Neural progenitor cell (in vitro differentiated cells): Measurements from ENCODE around the gene PSMB5. TPM values are rescaled to one million over a fixed set of nuclear protein-coding genes. Genes with fewer than 3 reads are reported as not detected.

Experiments used
- DNase-seq: peaks from one replicate; pipeline ENCODE4 v3.0.0-alpha.2; 2016; ENCODE audit warnings: low spot score
- H2AFZ ChIP-seq: fragments of 200-600 bp; sonication (generic); replicated peaks from 2 replicates; pipeline ENCODE4 v1.6.1; 2016; ENCODE audit warnings: antibody characterized with exemption
- H3F3A ChIP-seq: fragments of 200-600 bp; sonication (generic); 2 replicates; pipeline ENCODE4 v1.6.1; 2016; ENCODE audit warnings: antibody characterized with exemption, low read depth
- H3K27ac ChIP-seq: fragments of 200-600 bp; sonication (generic); 2 replicates; pipeline ENCODE4 v1.5.1; 2016; ENCODE audit warnings: mild to moderate bottlenecking
- H3K27me3 ChIP-seq: fragments of 200-600 bp; sonication (generic); 2 replicates; pipeline ENCODE4 v1.6.1; 2016; ENCODE audit warnings: mild to moderate bottlenecking, moderate library complexity
- H3K36me3 ChIP-seq: fragments of 200-600 bp; sonication (generic); 2 replicates; pipeline ENCODE4 v1.5.1; 2016
- H3K4me1 ChIP-seq: fragments of 200-600 bp; sonication (generic); 2 replicates; pipeline ENCODE4 v1.6.1; 2016; ENCODE audit warnings: mixed run types
- H3K4me2 ChIP-seq: fragments of 200-600 bp; sonication (generic); 2 replicates; pipeline ENCODE4 v1.6.1; 2016
- H3K4me3 ChIP-seq: fragments of 200-600 bp; sonication (generic); 2 replicates; pipeline ENCODE4 v1.5.1; 2016
- H3K79me2 ChIP-seq: fragments of 200-600 bp; sonication (generic); 2 replicates; pipeline ENCODE4 v1.6.1; 2016; ENCODE audit warnings: low read depth
- H3K9ac ChIP-seq: fragments of 200-600 bp; sonication (generic); 2 replicates; pipeline ENCODE4 v1.6.1; 2016
- H3K9me3 ChIP-seq: fragments of 200-600 bp; sonication (generic); 2 replicates; pipeline ENCODE4 v1.5.1; 2016; ENCODE audit warnings: low read depth
- H4K20me1 ChIP-seq: fragments of 200-600 bp; sonication (generic); 2 replicates; pipeline ENCODE4 v1.6.1; 2016; ENCODE audit warnings: low read depth
- H3K27ac Mint-ChIP-seq: 3 replicates; pipeline ENCODE4 v1.8.0; 2021; ENCODE audit warnings: mixed read lengths
- H3K27me3 Mint-ChIP-seq: 2 replicates; pipeline ENCODE4 v1.8.0; 2022; ENCODE audit warnings: low read depth, mild to moderate bottlenecking, inconsistent platforms, moderate library complexity, mixed read lengths; ENCODE audit not compliant: insufficient read depth
- H3K36me3 Mint-ChIP-seq: 3 replicates; pipeline ENCODE4 v1.8.0; 2021; ENCODE audit warnings: mixed read lengths
- H3K4me1 Mint-ChIP-seq: 3 replicates; pipeline ENCODE4 v1.8.0; 2021; ENCODE audit warnings: mixed read lengths
- H3K4me3 Mint-ChIP-seq: 3 replicates; pipeline ENCODE4 v1.8.0; 2021; ENCODE audit warnings: mild to moderate bottlenecking, moderate library complexity, mixed read lengths
- H3K9me3 Mint-ChIP-seq: 3 replicates; pipeline ENCODE4 v1.8.0; 2020; ENCODE audit warnings: mixed read lengths
- CTCF ChIP-seq: fragments of 200-600 bp; sonication (generic); IDR thresholded peaks from 2 replicates; pipeline ENCODE4 v1.5.1; 2017; ENCODE audit warnings: antibody characterized with exemption, mild to moderate bottlenecking
- EZH2 ChIP-seq: fragments of 200-600 bp; sonication (generic); IDR thresholded peaks from 2 replicates; pipeline ENCODE4 v1.6.1; 2017; ENCODE audit warnings: antibody characterized with exemption, mild to moderate bottlenecking, moderate library complexity
- EZH2phosphoT487 ChIP-seq: fragments of 200-600 bp; sonication (generic); IDR thresholded peaks from 2 replicates; pipeline ENCODE4 v1.6.1; 2017; ENCODE audit warnings: antibody characterized with exemption
- total RNA-seq: library from RNA; depleted of rRNA; stranded (reverse); fragments of >200 nt; gene quantifications from 2 replicates; pipeline ENCODE4 v1.2.3, GENCODE V29; 2015; ENCODE audit warnings: low replicate concordance

PSMB5 gene
- total RNA-seq, 1 donor from 2014 or later, result 154 TPM

- peak; percentile 34 for DNase-seq
- H3F3A ChIP-seq, result no peaks in the 10 kb centered on the region
- peaks cover 14% of the 10 kb centered on the region for H3K4me1 ChIP-seq
- no peak overlapping the region for H3K27ac ChIP-seq
- Mint-ChIP-seq H3K9me3 (no peaks in the 10 kb centered on the region), H3K27ac (peak overlapping the region; percentile 58), H3K4me1 (peaks cover 13% of the 10 kb centered on the region), H3K27me3 (peaks cover 11% of the 10 kb centered on the region), H3K4me3 (no peak overlapping the region), H3K36me3 (peaks cover 11% of the 10 kb centered on the region)
- no peak for TF ChIP-seq EZH2phosphoT487
- TF ChIP-seq EZH2, result no peak
- TF ChIP-seq CTCF, result no peak
- no peak overlapping the region for H3K4me3 ChIP-seq
- no peak overlapping the region for H3K9ac ChIP-seq
- H2AFZ ChIP-seq, result peak overlapping the region; percentile 63
- no peaks in the 10 kb centered on the region for H3K27me3 ChIP-seq
- no peaks in the 10 kb centered on the region for H3K36me3 ChIP-seq
- H3K79me2 ChIP-seq, result no peaks in the 10 kb centered on the region
- H3K9me3 ChIP-seq, result no peaks in the 10 kb centered on the region
- no peaks in the 10 kb centered on the region for H4K20me1 ChIP-seq
- H3K4me2 ChIP-seq, result no peak overlapping the region
Measured at GRCh38 chr14:23043754-23044153, 9.1 kb upstream of the PSMB5 start.

- Histone ChIP-seq H3K36me3 (no peaks in the 10 kb centered on the region), H3K9me3 (no peaks in the 10 kb centered on the region), H3K27me3 (no peaks in the 10 kb centered on the region), H3K4me1 (peaks cover 14% of the 10 kb centered on the region), H3K4me2 (no peak overlapping the region), H3K27ac (no peak overlapping the region), H3K79me2 (no peaks in the 10 kb centered on the region), H4K20me1 (no peaks in the 10 kb centered on the region), H3K9ac (no peak overlapping the region), H3F3A (no peaks in the 10 kb centered on the region), H3K4me3 (no peak overlapping the region), H2AFZ (peak overlapping the region; percentile 63)
- Mint-ChIP-seq H3K27ac (no peak overlapping the region), H3K27me3 (peaks cover 11% of the 10 kb centered on the region), H3K9me3 (no peaks in the 10 kb centered on the region), H3K4me1 (peaks cover 13% of the 10 kb centered on the region), H3K36me3 (peaks cover 5% of the 10 kb centered on the region), H3K4me3 (no peak overlapping the region)
- no peak for TF ChIP-seq EZH2phosphoT487
- TF ChIP-seq EZH2, result no peak
- no peak for TF ChIP-seq CTCF
- DNase-seq, result no peak
Measured at GRCh38 chr14:23043145-23043544, 8.4 kb upstream of the PSMB5 start.

- no peak within 1 kb of the TSS for H3K9ac ChIP-seq
- H3K4me1 ChIP-seq, result peaks cover 14% of the 10 kb centered on the region
- no peaks in the 10 kb centered on the region for H3K36me3 ChIP-seq
- no peak within 1 kb of the TSS for H3K27ac ChIP-seq
- no peaks in the 10 kb centered on the region for H3K9me3 Mint-ChIP-seq
- H3K9me3 ChIP-seq, result no peaks in the 10 kb centered on the region
- H3K79me2 ChIP-seq, result no peaks in the 10 kb centered on the region
- no peak for TF ChIP-seq EZH2
- TF ChIP-seq EZH2phosphoT487, result no peak
- TF ChIP-seq CTCF, result no peak
- H3K36me3 Mint-ChIP-seq, result peaks cover 2% of the 10 kb centered on the region
- peak within 1 kb of the TSS; percentile 43 for H3K4me3 Mint-ChIP-seq
- DNase-seq, result no peak
- H3K4me2 ChIP-seq, result no peak within 1 kb of the TSS
- H3K27me3 ChIP-seq, result no peaks in the 10 kb centered on the region
- H2AFZ ChIP-seq, result no peak within 1 kb of the TSS
- H4K20me1 ChIP-seq, result no peaks in the 10 kb centered on the region
- H3K27me3 Mint-ChIP-seq, result peaks cover 8% of the 10 kb centered on the region
- H3K4me1 Mint-ChIP-seq, result peaks cover 13% of the 10 kb centered on the region
- no peak within 1 kb of the TSS for H3K27ac Mint-ChIP-seq
- H3F3A ChIP-seq, result no peaks in the 10 kb centered on the region
- H3K4me3 ChIP-seq, result no peak within 1 kb of the TSS
Measured at GRCh38 chr14:23042162-23042965, 7.7 kb upstream of the PSMB5 start, which contains the start of gene PSMB11. Gene PSMB11 (plus strand): TSS chr14:23042212. CDS start chr14:23042226, 14 bp downstream.
